NOMO-1 (cell line): ENCODE results near the gene OR2AP1.
"Not testable (repeated sequence)": the region's sequence is repeated elsewhere in the genome, so short reads cannot be mapped to it uniquely, and the experiment has no call there.

Experiments
- DNase-seq, 2 experiments: peaks; one replicate each; lab custom pipeline; 2025; ENCODE audit not compliant: unreplicated experiment in 2 of 2; lab: John Stamatoyannopoulos, UW

Gene OR2AP1

GRCh38 chr12:55572168-55572567 is at the start of gene OR2AP1:
Gene OR2AP1 (plus strand): TSS chr12:55572468. CDS start chr12:55574415, 1,947 bp downstream.
- no peak for DNase-seq

- DNase-seq, result not testable (repeated sequence)
Observed at GRCh38 chr12:55548235-55548634, 24.0 kb upstream of the OR2AP1 start.

DNA sequence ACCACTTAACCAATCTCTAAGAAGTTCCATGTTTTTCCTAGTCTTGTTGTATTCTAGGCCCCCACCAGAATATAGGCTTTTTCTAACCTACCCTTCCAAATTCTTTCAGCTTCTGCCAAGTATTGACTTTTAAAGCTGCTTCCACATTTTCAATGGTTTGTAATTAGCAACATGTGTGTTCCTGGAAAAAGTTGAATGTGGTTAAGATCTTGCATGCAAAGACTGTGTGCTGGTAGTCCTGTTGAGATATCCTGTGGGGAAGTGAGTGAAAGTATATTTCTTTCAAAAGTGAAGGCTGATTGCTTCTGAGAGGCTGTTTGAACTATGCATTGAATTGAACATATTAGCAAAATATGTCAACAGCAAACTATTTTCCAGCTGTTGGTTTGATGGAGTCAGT is 23.5 kb upstream of the OR2AP1 start:
- peak in 1 of 2 experiments; percentile 37 for DNase-seq

- no peak for DNase-seq
Observed at GRCh38 chr12:55549302-55549701, 23.0 kb upstream of the OR2AP1 start, which contains the start of gene OR6C4. Gene OR6C4 (plus strand): TSS chr12:55549602. CDS start chr12:55551227, 1,625 bp downstream.

- DNase-seq, result no peak
Observed at GRCh38 chr12:55554296-55554695, 18.0 kb upstream of the OR2AP1 start.

DNA sequence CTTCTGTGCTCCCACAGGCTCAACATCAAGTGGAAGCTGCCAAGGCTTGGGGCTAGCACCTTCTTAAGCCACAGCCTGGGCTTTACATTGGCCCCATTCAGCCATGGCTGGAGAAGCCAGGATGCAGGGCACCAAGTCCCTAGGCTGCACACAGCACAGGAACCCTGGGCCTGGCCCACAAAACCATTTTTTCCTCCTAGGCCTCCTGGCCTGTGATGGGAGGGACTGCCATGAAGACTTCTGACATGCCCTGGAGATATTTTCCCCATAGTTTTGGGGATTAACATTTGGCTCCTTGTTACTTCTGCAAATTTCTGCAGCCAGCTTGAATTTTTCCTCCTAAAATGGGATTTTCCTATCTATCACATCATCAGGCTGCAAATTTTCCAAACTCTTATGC is 2.2 kb upstream of the OR2AP1 start:
- not testable (repeated sequence) for DNase-seq

DNA sequence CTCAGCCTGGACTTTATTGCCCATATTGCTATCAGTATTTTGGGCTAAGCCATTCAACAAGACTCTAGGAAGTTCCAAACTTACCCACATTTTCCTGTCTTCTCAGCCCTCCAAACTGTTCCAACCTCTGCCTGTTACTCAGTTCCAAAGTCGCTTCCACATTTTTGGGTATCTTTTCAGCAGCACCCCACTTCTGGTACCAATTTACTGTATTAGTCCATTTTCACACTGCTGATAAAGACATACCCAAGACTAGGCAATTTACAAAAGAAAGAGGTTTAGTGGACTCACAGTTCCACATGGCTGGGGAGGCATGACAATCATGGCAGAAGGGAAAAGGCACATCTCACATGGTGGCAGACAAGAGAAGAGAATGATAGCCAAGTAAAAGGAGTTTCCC is 1.6 kb upstream of the OR2AP1 start:
- not testable (repeated sequence) for DNase-seq

DNA sequence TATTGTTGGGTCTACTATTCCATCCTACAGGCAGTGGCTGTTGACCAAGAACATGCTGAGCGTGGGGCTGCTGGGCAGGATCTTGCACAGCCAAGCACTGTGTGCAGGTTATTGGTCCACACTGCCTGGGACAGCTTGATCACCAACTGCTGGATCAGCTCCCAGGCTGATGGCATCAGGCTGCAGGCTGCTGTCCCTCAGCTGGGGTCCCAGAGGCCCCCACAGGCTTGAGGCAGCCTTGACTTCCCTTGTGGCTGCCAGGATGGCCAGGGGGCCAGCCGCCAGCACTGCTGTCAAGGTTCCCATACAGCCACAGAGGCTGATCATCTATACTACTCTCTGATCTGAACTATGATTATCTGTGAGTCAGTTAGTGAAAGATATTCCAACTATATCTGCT is 9.8 kb downstream of the OR2AP1 start:
- no peak for DNase-seq

GRCh38 chr12:55585817-55586216 is 13.5 kb downstream of the OR2AP1 start:
- DNase-seq, result no peak

DNA sequence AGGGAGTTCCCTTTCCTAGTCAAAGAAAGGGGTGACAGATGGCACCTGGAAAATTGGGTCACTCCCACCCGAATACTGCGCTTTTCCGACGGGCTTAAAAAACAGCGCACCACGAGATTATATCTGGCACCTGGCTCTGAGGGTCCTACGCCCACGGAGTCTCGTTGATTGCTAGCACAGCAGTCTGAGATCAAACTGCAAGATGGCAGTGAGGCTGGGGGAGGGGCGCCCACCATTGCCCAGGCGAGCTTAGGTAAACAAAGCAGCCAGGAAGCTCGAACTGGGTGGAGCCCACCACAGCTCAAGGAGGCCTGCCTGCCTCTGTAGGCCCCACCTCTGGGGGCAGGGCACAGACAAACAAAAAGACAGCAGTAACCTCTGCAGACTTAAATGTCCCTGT is 17.9 kb downstream of the OR2AP1 start:
- DNase-seq, result not testable (repeated sequence)

DNA sequence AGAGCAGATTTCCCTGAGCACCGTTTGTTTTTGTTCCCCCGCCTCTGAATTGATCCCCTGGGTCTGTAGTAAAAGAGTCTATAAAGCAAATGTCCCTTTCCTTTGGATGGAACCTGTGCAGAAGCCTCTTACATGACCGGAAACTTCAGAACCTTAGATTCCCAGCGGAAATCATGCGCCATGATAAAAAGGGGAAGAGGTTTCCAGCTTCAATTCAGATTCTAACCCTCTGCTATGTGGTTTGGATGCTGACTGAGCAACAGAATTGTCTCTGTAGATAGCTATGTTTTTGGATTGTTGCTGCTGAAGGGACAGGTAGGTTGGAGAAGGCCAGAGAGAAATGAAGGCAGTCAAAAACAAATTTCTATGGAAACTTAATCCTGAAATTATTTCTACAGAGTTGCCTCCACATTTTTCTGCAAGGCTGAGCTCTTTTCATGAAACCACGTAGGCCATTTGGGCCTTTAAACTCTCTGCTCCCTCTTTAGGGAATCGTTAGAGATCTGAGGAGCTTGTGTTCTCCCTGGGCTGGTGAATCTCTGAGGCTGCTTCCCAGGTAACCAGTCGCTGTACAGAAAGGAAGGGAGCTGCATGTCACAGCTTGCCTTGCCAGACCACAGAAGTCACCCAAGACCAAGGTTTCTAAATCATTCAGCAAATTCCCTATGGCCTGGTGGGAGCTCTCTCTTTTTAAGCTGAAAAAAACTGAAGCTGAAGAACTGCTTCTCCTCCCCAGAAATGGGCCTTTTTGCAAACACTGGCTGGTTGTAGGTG is 35.7 kb downstream of the OR2AP1 start:
- DNase-seq, result no peak

GRCh38 chr12:55610598-55610997 is 38.3 kb downstream of the OR2AP1 start:
- DNase-seq, result no peak

GRCh38 chr12:55612646-55613045 is 40.4 kb downstream of the OR2AP1 start:
- no peak for DNase-seq

DNA sequence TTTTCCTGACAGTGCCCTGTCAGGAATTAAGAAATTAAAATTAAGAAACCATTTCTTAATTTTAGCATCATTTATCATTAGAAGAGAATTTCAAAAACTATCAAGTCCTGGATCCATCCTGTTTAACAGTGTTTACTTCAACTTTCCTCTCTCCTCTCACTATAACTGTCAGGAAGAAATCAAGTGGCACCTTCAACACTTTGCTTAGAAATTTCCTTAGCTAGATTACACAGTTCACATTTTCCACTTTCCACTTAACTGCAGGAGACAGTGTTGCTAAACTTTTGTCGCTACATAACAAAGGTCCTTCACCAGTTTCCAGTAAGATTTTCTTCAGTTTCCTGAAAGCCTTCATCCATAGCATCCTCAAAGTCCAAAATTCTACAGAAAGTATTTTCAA is 42.5 kb downstream of the OR2AP1 start:
- no peak for DNase-seq

- peak; percentile 55 to 95 for DNase-seq
Observed at GRCh38 chr12:55619354-55620138, 47.3 kb downstream of the OR2AP1 start.

DNA sequence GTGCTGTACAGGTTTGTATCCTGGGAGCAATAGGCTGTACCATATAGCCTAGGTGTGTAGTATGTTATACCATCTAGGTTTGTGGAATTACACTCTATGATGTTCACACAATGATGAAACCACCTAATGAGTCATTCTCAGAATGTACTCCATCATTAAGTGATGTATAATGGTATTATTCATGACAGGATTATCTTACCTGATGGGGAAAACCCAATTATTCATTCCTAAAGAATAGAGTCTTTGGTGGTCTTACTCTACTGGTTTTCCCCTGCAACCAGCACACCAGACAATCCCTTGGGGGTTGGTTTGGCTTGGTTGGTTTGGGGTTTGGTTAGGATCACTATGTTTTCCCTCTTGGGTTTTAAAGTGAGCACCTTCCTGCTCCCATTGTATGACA is 51.8 kb downstream of the OR2AP1 start:
- DNase-seq, result no peak
